ENCODE results near the gene C12orf60.

DNA sequence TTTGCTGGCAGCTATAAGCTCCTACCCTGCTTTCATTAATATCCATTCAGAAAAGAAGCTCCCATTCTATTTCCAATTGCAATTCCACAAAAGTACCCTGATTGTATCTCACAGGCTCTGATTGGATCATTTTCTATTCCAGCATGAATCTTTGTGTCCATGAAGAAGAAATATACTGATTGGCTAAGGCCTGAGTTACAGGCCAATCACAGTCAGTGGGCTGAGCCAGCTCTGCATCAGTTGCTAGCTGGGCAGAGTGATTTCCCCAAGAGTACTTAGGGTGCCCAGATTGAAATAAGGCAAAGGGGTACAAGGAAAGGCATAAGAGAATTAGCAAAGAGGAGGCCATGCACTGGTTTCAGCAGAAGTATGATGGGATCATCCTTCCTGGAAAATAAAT, 25.4 kb downstream of the C12orf60 start:
- TF ChIP-seq, protein P1, sequence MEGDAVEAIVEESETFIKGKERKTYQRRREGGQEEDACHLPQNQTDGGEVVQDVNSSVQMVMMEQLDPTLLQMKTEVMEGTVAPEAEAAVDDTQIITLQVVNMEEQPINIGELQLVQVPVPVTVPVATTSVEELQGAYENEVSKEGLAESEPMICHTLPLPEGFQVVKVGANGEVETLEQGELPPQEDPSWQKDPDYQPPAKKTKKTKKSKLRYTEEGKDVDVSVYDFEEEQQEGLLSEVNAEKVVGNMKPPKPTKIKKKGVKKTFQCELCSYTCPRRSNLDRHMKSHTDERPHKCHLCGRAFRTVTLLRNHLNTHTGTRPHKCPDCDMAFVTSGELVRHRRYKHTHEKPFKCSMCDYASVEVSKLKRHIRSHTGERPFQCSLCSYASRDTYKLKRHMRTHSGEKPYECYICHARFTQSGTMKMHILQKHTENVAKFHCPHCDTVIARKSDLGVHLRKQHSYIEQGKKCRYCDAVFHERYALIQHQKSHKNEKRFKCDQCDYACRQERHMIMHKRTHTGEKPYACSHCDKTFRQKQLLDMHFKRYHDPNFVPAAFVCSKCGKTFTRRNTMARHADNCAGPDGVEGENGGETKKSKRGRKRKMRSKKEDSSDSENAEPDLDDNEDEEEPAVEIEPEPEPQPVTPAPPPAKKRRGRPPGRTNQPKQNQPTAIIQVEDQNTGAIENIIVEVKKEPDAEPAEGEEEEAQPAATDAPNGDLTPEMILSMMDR (IDR thresholded peaks at IDR 0.05) = no peak
- TF ChIP-seq, protein P2, sequence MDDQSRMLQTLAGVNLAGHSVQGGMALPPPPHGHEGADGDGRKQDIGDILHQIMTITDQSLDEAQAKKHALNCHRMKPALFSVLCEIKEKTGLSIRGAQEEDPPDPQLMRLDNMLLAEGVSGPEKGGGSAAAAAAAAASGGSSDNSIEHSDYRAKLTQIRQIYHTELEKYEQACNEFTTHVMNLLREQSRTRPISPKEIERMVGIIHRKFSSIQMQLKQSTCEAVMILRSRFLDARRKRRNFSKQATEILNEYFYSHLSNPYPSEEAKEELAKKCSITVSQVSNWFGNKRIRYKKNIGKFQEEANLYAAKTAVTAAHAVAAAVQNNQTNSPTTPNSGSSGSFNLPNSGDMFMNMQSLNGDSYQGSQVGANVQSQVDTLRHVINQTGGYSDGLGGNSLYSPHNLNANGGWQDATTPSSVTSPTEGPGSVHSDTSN (IDR thresholded peaks at IDR 0.05) = no peak
- no peak for TF ChIP-seq FOXS1 (CRISPR knock-in tag; IDR thresholded peaks at IDR 0.05)
- TF ChIP-seq POLR2A (IDR thresholded peaks at IDR 0.05; ENCODE audit: low read length) = no peak
- no peak for TF ChIP-seq MAZ (IDR thresholded peaks at IDR 0.05; ENCODE audit: borderline replicate concordance, low read depth, low read length)
- TF ChIP-seq HOXB13 (CRISPR knock-in tag; IDR thresholded peaks at IDR 0.05; ENCODE audit: low read depth) = no peak
- no peak for TF ChIP-seq ZC3H11A (IDR thresholded peaks at IDR 0.05)
- TF ChIP-seq NFE2L2 (conservative IDR thresholded peaks at IDR 0.05; ENCODE audit: low read length) = no peak
- no peak for TF ChIP-seq RAD21 (conservative IDR thresholded peaks at IDR 0.05 in 1 of 2, IDR thresholded peaks at IDR 0.05 in 1 of 2)
